CD4-positive, alpha-beta T cell treated with Interleukin-4 for 1 hour (primary cell): ENCODE measurements around the gene PLEKHS1.
"Not testable (repeated sequence)": the region's sequence is repeated elsewhere in the genome, so short reads cannot be mapped to it uniquely, and the experiment has no call there.

Experiments used
- DNase-seq, 2 donors: peaks; one replicate each; pipeline ENCODE4 v3.0.0-alpha.2; 2020 to 2022

PLEKHS1 gene

GRCh38 chr10:113802997-113803396 lies 51.5 kb downstream of the PLEKHS1 start:
- DNase-seq: no peak

- DNase-seq: no peak
These were observed 55.0 kb downstream of the PLEKHS1 start for GRCh38 chr10:113806503-113806902.

GRCh38 chr10:113808168-113808567 lies 56.7 kb downstream of the PLEKHS1 start:
- no peak for DNase-seq

DNA sequence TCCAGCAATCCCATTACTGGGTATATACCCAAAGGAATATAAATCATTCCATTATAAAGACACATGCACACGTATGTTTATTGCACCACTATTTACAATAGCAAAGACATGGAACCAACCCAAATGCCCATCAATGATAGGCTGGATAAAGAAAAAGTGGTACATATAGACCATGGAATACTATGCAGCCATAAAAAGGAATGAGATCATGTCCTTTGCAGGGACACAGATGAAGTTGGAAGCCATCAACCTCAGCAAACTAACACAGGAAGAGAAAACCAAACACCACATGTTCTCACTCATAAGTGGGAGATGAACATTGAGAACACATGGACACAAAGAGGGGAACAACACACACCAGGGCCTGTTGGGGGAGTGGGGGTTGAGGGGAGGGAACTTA lies 63.2 kb downstream of the PLEKHS1 start:
- not testable (repeated sequence) for DNase-seq

DNA sequence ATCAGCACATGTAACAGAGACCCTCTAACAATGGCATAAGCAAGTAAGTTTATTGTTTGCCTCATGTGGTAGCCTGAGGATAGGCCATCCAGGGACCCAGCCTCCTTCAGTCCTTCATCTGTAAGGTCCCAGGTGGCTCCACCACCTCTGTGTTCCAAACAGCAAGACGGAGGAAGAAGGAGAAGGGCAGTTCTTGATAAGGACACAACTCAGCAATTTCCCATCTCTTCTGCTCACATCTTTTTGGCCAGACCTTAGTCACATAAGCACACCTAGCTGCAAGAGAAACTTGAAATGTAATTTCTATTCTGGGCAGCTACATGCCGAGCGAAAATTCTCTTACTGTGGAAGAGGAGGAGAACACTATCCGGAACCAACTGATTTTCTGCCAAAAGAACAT lies 68.5 kb downstream of the PLEKHS1 start:
- no peak for DNase-seq

DNA sequence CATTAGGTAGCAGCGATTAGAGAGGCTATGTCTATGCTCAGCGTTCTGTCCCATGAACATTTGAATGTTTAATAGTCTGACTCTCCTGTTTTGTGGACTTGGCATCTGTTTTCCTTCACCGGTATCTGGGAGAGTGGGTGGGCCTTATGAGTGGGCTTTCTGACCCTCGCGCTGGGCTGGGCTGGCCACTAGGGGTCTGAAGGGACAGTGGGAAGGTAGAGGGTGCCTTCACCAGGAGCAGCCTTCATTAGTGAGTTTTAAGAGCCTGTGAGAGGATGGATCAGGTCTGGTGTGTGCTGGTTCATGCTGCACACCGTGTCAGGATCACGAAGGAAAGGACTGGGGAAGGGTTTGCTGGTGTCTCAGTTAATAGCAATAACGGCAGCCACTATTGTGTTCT lies 69.0 kb downstream of the PLEKHS1 start:
- no peak for DNase-seq

DNA sequence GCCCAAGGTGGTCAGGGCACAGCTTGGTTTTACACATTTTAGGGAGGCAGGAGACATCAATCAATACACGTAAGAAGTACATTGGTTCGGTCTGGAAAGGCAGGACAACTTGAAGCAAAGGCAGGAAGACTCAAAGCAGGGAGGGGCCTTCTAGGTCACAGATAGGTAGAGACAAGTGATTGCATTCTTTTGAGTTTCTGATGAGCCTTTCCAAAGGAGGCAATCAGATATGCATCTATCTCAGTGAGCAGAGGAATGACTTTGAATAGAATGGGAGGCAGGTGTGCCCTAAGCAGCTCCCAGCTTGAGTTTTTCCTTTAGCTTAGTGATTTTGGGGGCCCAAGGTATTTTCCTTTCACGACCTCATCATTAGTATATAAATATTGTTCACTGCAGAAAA lies 69.8 kb downstream of the PLEKHS1 start:
- DNase-seq: not testable (repeated sequence)

GRCh38 chr10:113822174-113822573 lies 70.7 kb downstream of the PLEKHS1 start:
- no peak for DNase-seq

- DNase-seq: no peak
These were observed 71.9 kb downstream of the PLEKHS1 start for GRCh38 chr10:113823389-113823788.

- no peak for DNase-seq
These were observed 74.3 kb downstream of the PLEKHS1 start for GRCh38 chr10:113825791-113826190.

GRCh38 chr10:113828567-113828966 lies 77.1 kb downstream of the PLEKHS1 start:
- DNase-seq: not testable (repeated sequence)
